Neural progenitor cell (in vitro differentiated cells): ENCODE measurements around the gene HECTD4. TPM values are rescaled to one million over a fixed set of nuclear protein-coding genes. Genes with fewer than 3 reads are reported as not detected.

Source experiments
- DNase-seq: peaks from one replicate; pipeline ENCODE4 v3.0.0-alpha.2; 2016; ENCODE audit warnings: low spot score
- H2AFZ ChIP-seq: fragments of 200-600 bp; sonication (generic); replicated peaks from 2 replicates; pipeline ENCODE4 v1.6.1; 2016; ENCODE audit warnings: antibody characterized with exemption
- H3F3A ChIP-seq: fragments of 200-600 bp; sonication (generic); 2 replicates; pipeline ENCODE4 v1.6.1; 2016; ENCODE audit warnings: antibody characterized with exemption, low read depth
- H3K27ac ChIP-seq: fragments of 200-600 bp; sonication (generic); 2 replicates; pipeline ENCODE4 v1.5.1; 2016; ENCODE audit warnings: mild to moderate bottlenecking
- H3K27me3 ChIP-seq: fragments of 200-600 bp; sonication (generic); 2 replicates; pipeline ENCODE4 v1.6.1; 2016; ENCODE audit warnings: mild to moderate bottlenecking, moderate library complexity
- H3K36me3 ChIP-seq: fragments of 200-600 bp; sonication (generic); 2 replicates; pipeline ENCODE4 v1.5.1; 2016
- H3K4me1 ChIP-seq: fragments of 200-600 bp; sonication (generic); 2 replicates; pipeline ENCODE4 v1.6.1; 2016; ENCODE audit warnings: mixed run types
- H3K4me2 ChIP-seq: fragments of 200-600 bp; sonication (generic); 2 replicates; pipeline ENCODE4 v1.6.1; 2016
- H3K4me3 ChIP-seq: fragments of 200-600 bp; sonication (generic); 2 replicates; pipeline ENCODE4 v1.5.1; 2016
- H3K79me2 ChIP-seq: fragments of 200-600 bp; sonication (generic); 2 replicates; pipeline ENCODE4 v1.6.1; 2016; ENCODE audit warnings: low read depth
- H3K9ac ChIP-seq: fragments of 200-600 bp; sonication (generic); 2 replicates; pipeline ENCODE4 v1.6.1; 2016
- H3K9me3 ChIP-seq: fragments of 200-600 bp; sonication (generic); 2 replicates; pipeline ENCODE4 v1.5.1; 2016; ENCODE audit warnings: low read depth
- H4K20me1 ChIP-seq: fragments of 200-600 bp; sonication (generic); 2 replicates; pipeline ENCODE4 v1.6.1; 2016; ENCODE audit warnings: low read depth
- H3K27ac Mint-ChIP-seq: 3 replicates; pipeline ENCODE4 v1.8.0; 2021; ENCODE audit warnings: mixed read lengths
- H3K27me3 Mint-ChIP-seq: 2 replicates; pipeline ENCODE4 v1.8.0; 2022; ENCODE audit warnings: low read depth, mild to moderate bottlenecking, inconsistent platforms, moderate library complexity, mixed read lengths; ENCODE audit not compliant: insufficient read depth
- H3K36me3 Mint-ChIP-seq: 3 replicates; pipeline ENCODE4 v1.8.0; 2021; ENCODE audit warnings: mixed read lengths
- H3K4me1 Mint-ChIP-seq: 3 replicates; pipeline ENCODE4 v1.8.0; 2021; ENCODE audit warnings: mixed read lengths
- H3K4me3 Mint-ChIP-seq: 3 replicates; pipeline ENCODE4 v1.8.0; 2021; ENCODE audit warnings: mild to moderate bottlenecking, moderate library complexity, mixed read lengths
- H3K9me3 Mint-ChIP-seq: 3 replicates; pipeline ENCODE4 v1.8.0; 2020; ENCODE audit warnings: mixed read lengths
- CTCF ChIP-seq: fragments of 200-600 bp; sonication (generic); IDR thresholded peaks from 2 replicates; pipeline ENCODE4 v1.5.1; 2017; ENCODE audit warnings: antibody characterized with exemption, mild to moderate bottlenecking
- EZH2 ChIP-seq: fragments of 200-600 bp; sonication (generic); IDR thresholded peaks from 2 replicates; pipeline ENCODE4 v1.6.1; 2017; ENCODE audit warnings: antibody characterized with exemption, mild to moderate bottlenecking, moderate library complexity
- EZH2phosphoT487 ChIP-seq: fragments of 200-600 bp; sonication (generic); IDR thresholded peaks from 2 replicates; pipeline ENCODE4 v1.6.1; 2017; ENCODE audit warnings: antibody characterized with exemption
- total RNA-seq: library from RNA; depleted of rRNA; stranded (reverse); fragments of >200 nt; gene quantifications from 2 replicates; pipeline ENCODE4 v1.2.3, GENCODE V29; 2015; ENCODE audit warnings: low replicate concordance

HECTD4 gene
- total RNA-seq, 1 donor from 2014 or later, result 11.0 TPM

DNA sequence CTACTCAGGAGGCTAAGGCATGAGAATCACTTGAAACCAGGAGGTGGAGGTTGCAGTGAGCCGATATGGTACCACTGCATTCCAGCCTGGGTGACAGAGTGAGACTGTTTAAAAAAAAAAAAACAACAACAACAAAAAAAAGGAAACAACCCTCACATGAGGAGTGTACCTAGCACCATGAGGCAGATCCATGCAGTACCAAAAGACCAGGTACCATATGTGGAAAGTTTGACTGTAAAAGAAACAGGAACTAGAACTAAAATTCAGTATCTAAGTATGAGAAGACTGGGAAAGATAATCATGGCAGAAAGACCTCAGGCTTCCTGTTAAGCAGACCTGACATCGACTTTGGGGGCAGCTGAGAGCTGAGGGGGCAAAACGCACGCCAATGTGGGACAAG, 201.8 kb downstream of the HECTD4 start:
- Mint-ChIP-seq H3K36me3 (peaks cover 15% of the 10 kb centered on the region), H3K9me3 (no peaks in the 10 kb centered on the region), H3K27ac (no peak overlapping the region), H3K4me1 (peaks cover 11% of the 10 kb centered on the region), H3K27me3 (no peaks in the 10 kb centered on the region), H3K4me3 (no peak overlapping the region)
- no peaks in the 10 kb centered on the region for H3K79me2 ChIP-seq
- no peak for DNase-seq
- no peak overlapping the region for H3K4me3 ChIP-seq
- H3K9ac ChIP-seq, result no peak overlapping the region
- H3K4me1 ChIP-seq, result no peaks in the 10 kb centered on the region
- no peaks in the 10 kb centered on the region for H4K20me1 ChIP-seq
- H3K4me2 ChIP-seq, result no peak overlapping the region
- TF ChIP-seq EZH2phosphoT487 (no peak), EZH2 (no peak), CTCF (no peak)
- no peaks in the 10 kb centered on the region for H3K27me3 ChIP-seq
- no peak overlapping the region for H2AFZ ChIP-seq
- H3F3A ChIP-seq, result no peaks in the 10 kb centered on the region
- H3K27ac ChIP-seq, result no peak overlapping the region
- H3K9me3 ChIP-seq, result no peaks in the 10 kb centered on the region
- no peaks in the 10 kb centered on the region for H3K36me3 ChIP-seq

DNA sequence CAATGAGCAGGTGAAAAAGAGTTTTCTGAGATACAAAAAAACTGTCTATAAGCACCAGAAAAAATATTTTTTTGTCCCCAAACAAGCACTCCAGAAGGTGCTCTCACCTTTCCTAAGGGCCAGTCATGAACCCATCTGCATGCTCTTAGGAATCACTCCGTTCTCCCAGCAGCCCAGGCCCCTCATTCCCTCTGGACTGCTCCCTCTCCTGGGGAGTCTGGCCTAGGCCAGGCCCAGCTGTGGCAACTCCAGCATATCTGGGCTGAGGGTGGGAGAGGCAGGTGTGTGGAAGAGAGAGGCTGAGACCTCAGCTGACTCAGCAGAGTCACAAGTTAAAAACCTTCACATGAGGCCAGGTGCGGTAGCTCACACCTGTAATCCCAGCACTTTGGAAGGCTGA, 202.3 kb downstream of the HECTD4 start:
- TF ChIP-seq CTCF, result no peak
- TF ChIP-seq EZH2phosphoT487, result no peak
- TF ChIP-seq EZH2, result no peak
- Histone ChIP-seq H4K20me1 (no peaks in the 10 kb centered on the region), H2AFZ (no peak overlapping the region), H3K36me3 (no peaks in the 10 kb centered on the region), H3K4me2 (no peak overlapping the region), H3K4me1 (no peaks in the 10 kb centered on the region), H3K4me3 (no peak overlapping the region), H3K27ac (no peak overlapping the region), H3F3A (no peaks in the 10 kb centered on the region), H3K9ac (no peak overlapping the region), H3K79me2 (no peaks in the 10 kb centered on the region), H3K9me3 (no peaks in the 10 kb centered on the region), H3K27me3 (no peaks in the 10 kb centered on the region)
- H3K4me3 Mint-ChIP-seq, result no peak overlapping the region
- no peaks in the 10 kb centered on the region for H3K27me3 Mint-ChIP-seq
- peaks cover 19% of the 10 kb centered on the region for H3K36me3 Mint-ChIP-seq
- H3K27ac Mint-ChIP-seq, result no peak overlapping the region
- no peaks in the 10 kb centered on the region for H3K9me3 Mint-ChIP-seq
- H3K4me1 Mint-ChIP-seq, result peaks cover 11% of the 10 kb centered on the region
- no peak for DNase-seq

DNA sequence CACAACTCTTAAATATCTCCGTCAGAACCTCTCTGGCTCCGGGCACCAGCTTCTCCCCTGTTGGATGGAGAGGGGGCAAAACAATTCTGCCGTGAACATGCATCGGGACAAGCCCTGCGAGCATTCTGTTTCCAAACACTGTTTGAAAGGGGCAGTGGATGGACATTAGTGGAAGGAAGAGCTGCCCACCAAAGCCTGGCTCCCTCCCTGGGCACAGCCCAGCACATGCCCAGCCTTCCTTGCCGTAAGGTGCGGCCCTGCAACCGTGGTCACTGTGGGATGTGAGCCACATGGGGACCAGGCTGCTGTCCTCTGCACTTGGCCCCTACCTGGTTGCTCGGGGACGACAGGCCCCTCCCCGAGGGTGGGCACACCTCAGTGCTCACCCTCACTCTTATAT, 202.9 kb downstream of the HECTD4 start:
- Histone ChIP-seq H2AFZ (no peak overlapping the region), H3K4me2 (no peak overlapping the region), H3K4me1 (no peaks in the 10 kb centered on the region), H3K4me3 (no peak overlapping the region), H3K9ac (no peak overlapping the region), H3F3A (no peaks in the 10 kb centered on the region), H3K36me3 (no peaks in the 10 kb centered on the region), H3K27ac (no peak overlapping the region), H3K9me3 (no peaks in the 10 kb centered on the region), H3K27me3 (no peaks in the 10 kb centered on the region), H3K79me2 (no peaks in the 10 kb centered on the region), H4K20me1 (no peaks in the 10 kb centered on the region)
- no peak overlapping the region for H3K4me3 Mint-ChIP-seq
- no peak for DNase-seq
- peaks cover 11% of the 10 kb centered on the region for H3K4me1 Mint-ChIP-seq
- TF ChIP-seq CTCF, result no peak
- no peak for TF ChIP-seq EZH2
- no peak for TF ChIP-seq EZH2phosphoT487
- H3K36me3 Mint-ChIP-seq, result peaks cover 22% of the 10 kb centered on the region
- H3K9me3 Mint-ChIP-seq, result no peaks in the 10 kb centered on the region
- H3K27ac Mint-ChIP-seq, result peak overlapping the region; percentile 53
- no peaks in the 10 kb centered on the region for H3K27me3 Mint-ChIP-seq
